NT2/D1 (cell line): ENCODE measurements around the gene RBP3.

Experiments
- SUZ12 ChIP-seq: IDR thresholded peaks from 2 replicates; pipeline ENCODE4 v1.6.1; 2011; ENCODE audit not compliant: insufficient read length, insufficient read depth; ENCODE audit errors: extremely low read depth
- YY1 ChIP-seq: IDR thresholded peaks from 2 replicates; pipeline ENCODE4 v1.6.1; 2011; ENCODE audit not compliant: insufficient read length, insufficient read depth
- ZNF274 ChIP-seq: IDR thresholded peaks from 2 replicates; pipeline ENCODE4 v1.6.1; 2011; ENCODE audit warnings: mild to moderate bottlenecking, low read depth, low read length

DNA sequence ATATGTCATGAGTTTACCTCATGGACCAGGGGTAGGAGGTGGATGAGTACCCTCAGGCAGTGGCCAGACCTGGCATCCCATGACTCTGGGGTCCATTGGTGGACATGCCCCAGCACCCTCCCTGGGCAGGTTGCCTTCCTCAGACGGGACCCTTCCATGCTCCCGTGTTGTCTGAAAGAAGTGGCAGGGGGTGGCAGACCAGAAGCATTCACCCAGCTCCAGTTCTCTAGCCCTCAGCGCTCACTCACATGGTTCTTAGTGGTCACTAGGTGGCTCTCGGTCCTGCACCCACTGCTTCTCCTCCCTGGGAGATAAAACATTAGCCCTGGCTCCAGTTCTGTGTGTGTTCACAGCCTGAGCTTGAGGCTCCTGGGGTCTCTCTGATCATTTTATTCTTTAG lies 6.0 kb downstream of the RBP3 start:
- no peak for TF ChIP-seq SUZ12
- no peak for TF ChIP-seq YY1
- no peak for TF ChIP-seq ZNF274
